ENCODE data around the gene SHLD2.
"Not testable (repeated sequence)": the region's sequence is repeated elsewhere in the genome, so short reads cannot be mapped to it uniquely, and the experiment has no call there.

Gene SHLD2
- total RNA-seq, result 33.6 reads per million, percentile 59 among the genes with 10 or more reads in this experiment

GRCh38 chr10:87094373-87095235 lies at the start of gene SHLD2, which contains the start of gene GLUD1:
SHLD2 (plus strand) TSS chr10:87095206; CDS start chr10:87151355, 56,149 bp downstream.
GLUD1 (minus strand) TSS chr10:87094843; CDS start chr10:87094769, 74 bp downstream.
- DNase-seq, result peak; percentile 76

GRCh38 chr10:87045434-87045938 lies 49.5 kb upstream of the SHLD2 start:
- no peak for DNase-seq

GRCh38 chr10:87053111-87053510 lies 41.9 kb upstream of the SHLD2 start:
- DNase-seq, result no peak

- no peak for DNase-seq
Observed at GRCh38 chr10:87053577-87054181, 41.3 kb upstream of the SHLD2 start.

GRCh38 chr10:87054373-87055295 lies 40.4 kb upstream of the SHLD2 start:
- DNase-seq, result no peak

GRCh38 chr10:87058171-87058570 lies 36.8 kb upstream of the SHLD2 start:
- DNase-seq, result no peak

- DNase-seq, result no peak
Observed at GRCh38 chr10:87059401-87059800, 35.6 kb upstream of the SHLD2 start.

GRCh38 chr10:87060280-87060928 lies 34.6 kb upstream of the SHLD2 start:
- DNase-seq, result no peak

- DNase-seq, result no peak
Observed at GRCh38 chr10:87064651-87065050, 30.4 kb upstream of the SHLD2 start.

- no peak for DNase-seq
Observed at GRCh38 chr10:87066178-87066577, 28.8 kb upstream of the SHLD2 start.

GRCh38 chr10:87066865-87067264 lies 28.1 kb upstream of the SHLD2 start:
- no peak for DNase-seq

- DNase-seq, result no peak
Observed at GRCh38 chr10:87068281-87068680, 26.7 kb upstream of the SHLD2 start.

- DNase-seq, result no peak
Observed at GRCh38 chr10:87072449-87072848, 22.6 kb upstream of the SHLD2 start.

GRCh38 chr10:87076421-87076820 lies 18.6 kb upstream of the SHLD2 start:
- DNase-seq, result not testable (repeated sequence)

- DNase-seq, result no peak
Observed at GRCh38 chr10:87079106-87079836, 15.7 kb upstream of the SHLD2 start.

GRCh38 chr10:87080621-87081020 lies 14.4 kb upstream of the SHLD2 start:
- not testable (repeated sequence) for DNase-seq

- not testable (repeated sequence) for DNase-seq
Observed at GRCh38 chr10:87081574-87081973, 13.4 kb upstream of the SHLD2 start.

GRCh38 chr10:87082219-87082618 lies 12.8 kb upstream of the SHLD2 start:
- DNase-seq, result not testable (repeated sequence)

- DNase-seq, result peak; percentile 33
Observed at GRCh38 chr10:87083576-87084290, 11.3 kb upstream of the SHLD2 start.

GRCh38 chr10:87084291-87084782 lies 10.7 kb upstream of the SHLD2 start:
- DNase-seq, result not testable (repeated sequence)

Data from effector CD4-positive, alpha-beta T cell (primary cell).